ENCODE measurements around the gene KLHL6.

- TF ChIP-seq, protein P1, sequence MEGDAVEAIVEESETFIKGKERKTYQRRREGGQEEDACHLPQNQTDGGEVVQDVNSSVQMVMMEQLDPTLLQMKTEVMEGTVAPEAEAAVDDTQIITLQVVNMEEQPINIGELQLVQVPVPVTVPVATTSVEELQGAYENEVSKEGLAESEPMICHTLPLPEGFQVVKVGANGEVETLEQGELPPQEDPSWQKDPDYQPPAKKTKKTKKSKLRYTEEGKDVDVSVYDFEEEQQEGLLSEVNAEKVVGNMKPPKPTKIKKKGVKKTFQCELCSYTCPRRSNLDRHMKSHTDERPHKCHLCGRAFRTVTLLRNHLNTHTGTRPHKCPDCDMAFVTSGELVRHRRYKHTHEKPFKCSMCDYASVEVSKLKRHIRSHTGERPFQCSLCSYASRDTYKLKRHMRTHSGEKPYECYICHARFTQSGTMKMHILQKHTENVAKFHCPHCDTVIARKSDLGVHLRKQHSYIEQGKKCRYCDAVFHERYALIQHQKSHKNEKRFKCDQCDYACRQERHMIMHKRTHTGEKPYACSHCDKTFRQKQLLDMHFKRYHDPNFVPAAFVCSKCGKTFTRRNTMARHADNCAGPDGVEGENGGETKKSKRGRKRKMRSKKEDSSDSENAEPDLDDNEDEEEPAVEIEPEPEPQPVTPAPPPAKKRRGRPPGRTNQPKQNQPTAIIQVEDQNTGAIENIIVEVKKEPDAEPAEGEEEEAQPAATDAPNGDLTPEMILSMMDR (IDR thresholded peaks at IDR 0.05; ENCODE audit: insufficient read depth, low read depth, low read length): no peak
- TF ChIP-seq EZH2 (IDR thresholded peaks at IDR 0.05; ENCODE audit: insufficient read depth, low read length): no peak
Measured at GRCh38 chr3:183558495-183558894, 3.0 kb upstream of the KLHL6 start.

All from astrocyte (in vitro differentiated cells and primary cell).